Inferior parietal cortex (tissue), 1 donor: ENCODE data around the gene DYNLT2B.
A peak's percentile ranks its signal among the peaks of the same experiment; 100 is the strongest.
"Not testable (repeated sequence)": the region's sequence is repeated elsewhere in the genome, so short reads cannot be mapped to it uniquely, and the experiment has no call there.

Experiments used
- DNase-seq: peaks from one replicate; pipeline ENCODE4 v3.0.0-alpha.2; 2016; ENCODE audit errors: extremely low spot score

Gene DYNLT2B

DNA sequence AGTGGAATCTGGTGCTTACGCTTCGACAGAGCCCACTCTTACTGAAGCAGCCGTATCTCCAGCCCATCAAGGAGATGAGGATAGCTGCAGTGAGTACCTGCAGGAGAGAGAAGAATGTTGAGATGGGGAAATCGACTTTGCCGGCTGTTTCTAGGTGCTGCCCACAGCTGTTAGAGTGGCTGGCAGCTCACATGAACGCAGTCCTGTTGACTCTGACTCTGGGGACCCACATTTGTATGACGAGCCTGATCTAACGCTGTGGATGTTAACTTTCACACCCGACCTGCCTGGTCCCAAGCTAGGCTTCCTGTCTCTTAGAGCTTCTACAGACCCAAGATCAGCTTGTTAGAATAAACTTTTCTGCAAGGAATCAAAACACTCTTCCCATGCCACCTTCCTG is 8.9 kb upstream of the DYNLT2B start:
- DNase-seq, result no peak

- DNase-seq, result no peak
These were observed 5.7 kb upstream of the DYNLT2B start for GRCh38 chr3:196323691-196324090.

GRCh38 chr3:196323016-196323415 is 5.0 kb upstream of the DYNLT2B start:
- no peak for DNase-seq

DNA sequence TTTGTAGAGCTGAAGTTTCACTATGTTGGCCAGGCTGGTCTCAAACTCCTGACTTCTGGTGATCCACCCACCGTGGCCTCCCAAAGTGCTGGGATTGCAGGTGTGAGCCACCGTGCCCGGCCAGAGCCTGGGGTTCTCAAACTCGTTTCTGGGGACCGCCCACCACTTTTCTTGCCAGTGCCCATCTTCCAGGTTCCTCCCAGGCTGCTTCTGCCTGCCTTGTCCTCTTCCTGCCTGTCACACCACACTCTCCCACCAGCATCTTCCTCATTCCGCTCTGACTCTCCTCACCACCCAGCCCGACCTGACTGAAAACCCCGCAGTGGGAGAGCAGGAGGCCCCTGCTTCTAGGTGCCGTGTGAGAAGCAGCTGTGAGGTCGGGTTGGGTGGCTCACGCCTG is 3.1 kb upstream of the DYNLT2B start:
- no peak for DNase-seq

DNA sequence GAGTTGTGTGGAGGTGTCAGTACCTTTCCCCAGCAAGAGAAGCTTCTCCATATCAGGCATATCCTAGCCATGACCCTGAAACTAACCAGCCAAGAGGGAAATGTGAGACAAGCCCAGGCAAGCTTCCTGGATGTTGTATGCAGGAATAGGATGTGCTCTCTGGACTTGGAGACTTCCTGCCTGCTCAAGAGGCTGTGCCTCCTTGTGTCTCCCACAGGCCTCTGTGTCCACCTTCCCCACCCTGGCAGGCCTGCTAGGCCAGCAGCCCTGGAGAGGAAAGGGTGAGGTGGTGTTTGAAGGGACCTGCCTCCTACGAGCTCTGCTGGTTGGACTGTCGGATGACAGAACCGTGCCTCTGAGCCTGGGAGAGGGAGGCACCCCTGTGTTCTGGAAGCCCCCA is 2.1 kb upstream of the DYNLT2B start:
- DNase-seq, result no peak

GRCh38 chr3:196316799-196317686 is 997 bp downstream of the DYNLT2B start:
- DNase-seq, result not testable (repeated sequence)

- no peak for DNase-seq
These were observed 2.2 kb downstream of the DYNLT2B start for GRCh38 chr3:196315821-196316220.

GRCh38 chr3:196314597-196314996 is 3.4 kb downstream of the DYNLT2B start:
- no peak for DNase-seq

GRCh38 chr3:196314086-196314485 is 4.0 kb downstream of the DYNLT2B start:
- DNase-seq, result not testable (repeated sequence)

DNA sequence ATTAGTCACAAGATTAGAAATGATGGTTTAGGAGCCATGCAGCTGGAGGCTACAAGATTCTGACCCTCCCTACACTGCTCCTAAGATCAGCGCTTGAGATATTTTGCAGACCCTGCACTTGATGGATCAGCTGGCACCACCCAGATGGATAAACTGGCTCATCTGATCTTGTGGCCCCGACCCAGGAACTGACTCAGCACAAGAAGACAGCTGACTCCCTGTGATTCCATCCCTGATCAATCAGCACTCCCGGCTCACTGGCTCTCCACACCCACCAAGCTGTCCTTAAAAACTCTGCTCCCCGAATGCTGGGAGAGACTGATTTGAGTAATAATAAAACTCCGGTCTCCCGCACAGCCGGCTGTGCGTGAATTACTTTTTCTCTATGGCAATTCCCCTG is 15.1 kb downstream of the DYNLT2B start:
- not testable (repeated sequence) for DNase-seq

- DNase-seq, result not testable (repeated sequence)
These were observed 15.5 kb downstream of the DYNLT2B start for GRCh38 chr3:196302551-196302950.

- DNase-seq, result no peak
These were observed 19.5 kb downstream of the DYNLT2B start for GRCh38 chr3:196298521-196298920.

DNA sequence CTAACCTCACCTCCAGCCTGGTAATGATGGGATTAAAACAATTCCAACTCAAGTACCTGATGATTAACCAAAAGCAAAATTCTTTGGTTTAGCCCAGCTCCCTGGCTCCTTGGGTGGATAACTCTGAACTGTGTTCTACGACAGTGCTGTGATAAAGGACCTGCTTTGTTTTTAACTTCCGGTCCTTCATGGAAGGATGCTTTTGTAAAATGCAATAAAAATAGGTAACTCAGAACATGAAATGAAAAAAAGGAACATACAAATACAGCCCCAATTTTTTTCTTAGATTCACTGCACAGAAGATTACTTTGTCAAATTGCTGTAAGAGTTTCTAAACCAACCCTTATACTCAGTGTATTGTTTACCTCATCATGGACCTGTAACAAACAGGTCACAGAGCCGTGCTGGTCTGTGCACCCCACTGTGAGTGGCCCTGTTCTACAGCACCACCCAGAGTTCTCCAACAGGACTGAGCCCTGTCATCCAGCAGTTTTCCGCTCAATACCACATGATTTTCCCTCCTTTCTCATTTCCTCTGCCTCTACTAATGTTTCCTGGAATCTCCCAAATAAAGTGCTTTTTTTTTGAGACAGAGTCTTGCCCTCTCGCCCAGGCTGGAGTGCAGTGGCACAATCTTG is 25.6 kb downstream of the DYNLT2B start:
- DNase-seq, result no peak

GRCh38 chr3:196288141-196288460 is 29.9 kb downstream of the DYNLT2B start:
- no peak for DNase-seq

DNA sequence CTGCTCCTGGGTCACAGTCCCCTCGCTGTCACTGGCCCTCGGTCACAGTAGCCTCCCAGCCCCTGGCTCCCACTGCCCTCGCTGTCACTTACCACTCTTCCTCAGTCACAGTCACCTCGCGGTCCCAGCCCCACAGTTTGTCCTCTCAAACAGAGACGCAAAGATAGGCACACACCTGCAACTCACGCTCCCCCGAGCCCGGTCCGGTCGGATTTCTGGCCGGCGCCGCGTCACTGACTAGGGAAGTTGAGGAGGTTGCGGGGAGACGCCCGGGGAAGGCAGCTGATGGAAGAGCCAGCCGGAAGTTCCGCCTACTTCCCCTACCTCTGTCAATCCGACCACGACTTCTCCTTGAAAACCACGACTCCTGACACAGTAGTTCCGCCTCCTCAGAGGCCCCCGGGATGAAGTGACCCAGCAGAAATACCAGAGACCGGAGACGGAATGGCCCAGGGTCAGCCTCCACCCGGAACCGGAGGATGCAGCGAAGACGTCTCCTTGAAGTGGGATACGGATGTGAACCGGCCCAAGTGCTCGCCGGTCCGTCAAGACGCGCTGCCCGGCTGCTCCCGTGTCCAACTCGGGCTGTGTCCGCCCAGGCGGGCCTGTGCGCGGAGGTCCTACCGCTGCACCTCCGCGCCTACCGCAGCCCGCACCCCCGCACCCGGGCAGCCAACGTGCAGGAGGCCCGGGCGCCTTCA is 30.4 kb downstream of the DYNLT2B start, which contains the start of gene PCYT1A:
Gene PCYT1A (minus strand): TSS at position 287 of the 701 bp plus-strand sequence. CDS start 17,195 bp downstream, outside the sequence.
- peak; percentile 92 for DNase-seq

DNA sequence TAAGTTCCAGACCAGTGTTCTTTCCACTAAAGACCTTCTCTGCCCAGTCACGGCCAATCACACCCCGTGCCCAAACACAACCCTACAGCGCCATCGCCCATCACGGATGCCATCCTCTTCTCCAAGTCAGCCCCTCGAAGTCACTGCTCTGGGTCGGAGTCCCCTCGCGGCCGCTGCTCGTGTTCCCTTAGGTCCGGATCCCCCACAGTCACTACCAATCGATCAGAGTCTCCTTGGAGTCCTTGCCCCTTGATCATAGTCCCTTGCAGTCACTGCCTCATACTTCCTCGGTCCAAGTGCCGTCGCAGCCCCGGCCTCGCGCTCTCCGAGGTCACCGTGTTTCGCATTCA is 31.0 kb downstream of the DYNLT2B start:
- DNase-seq, result no peak

GRCh38 chr3:196284396-196284795 is 33.6 kb downstream of the DYNLT2B start:
- DNase-seq, result no peak

- DNase-seq, result no peak
These were observed 36.1 kb downstream of the DYNLT2B start for GRCh38 chr3:196281962-196282361.

DNA sequence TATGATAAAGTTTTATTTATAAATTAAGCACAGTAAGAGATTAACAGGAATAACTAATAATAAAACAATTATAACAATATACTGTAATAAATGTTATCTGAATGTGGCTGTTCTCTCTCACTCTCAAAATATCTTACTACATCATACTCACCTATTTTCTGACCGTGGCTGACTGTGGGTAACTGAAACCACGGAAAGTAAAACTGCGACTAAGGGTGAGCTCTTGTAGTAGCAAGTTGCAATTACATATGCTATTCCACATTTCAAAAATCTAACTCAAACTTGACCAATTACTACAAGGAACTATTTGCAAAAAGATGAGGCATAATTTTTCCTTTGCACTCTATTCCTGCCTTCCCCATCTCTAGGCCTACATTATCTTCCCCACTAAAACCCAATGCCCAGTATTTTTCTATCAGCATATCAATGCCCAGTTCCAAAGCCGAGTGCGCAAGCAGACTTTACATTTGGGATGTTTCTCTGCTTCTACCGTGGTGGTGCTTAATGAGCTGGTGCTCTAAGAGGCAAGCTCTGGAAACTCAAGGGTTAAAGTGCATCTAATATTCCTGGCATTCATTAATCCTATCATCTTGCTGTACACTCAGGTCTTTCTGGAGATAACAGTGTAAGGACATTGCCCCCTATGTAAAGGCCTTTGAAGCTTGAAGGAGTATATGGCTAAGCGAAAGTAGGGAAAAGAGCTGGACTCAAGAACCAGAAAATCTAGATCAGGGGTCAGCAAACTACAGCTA is 37.2 kb downstream of the DYNLT2B start:
- DNase-seq, result no peak

DNA sequence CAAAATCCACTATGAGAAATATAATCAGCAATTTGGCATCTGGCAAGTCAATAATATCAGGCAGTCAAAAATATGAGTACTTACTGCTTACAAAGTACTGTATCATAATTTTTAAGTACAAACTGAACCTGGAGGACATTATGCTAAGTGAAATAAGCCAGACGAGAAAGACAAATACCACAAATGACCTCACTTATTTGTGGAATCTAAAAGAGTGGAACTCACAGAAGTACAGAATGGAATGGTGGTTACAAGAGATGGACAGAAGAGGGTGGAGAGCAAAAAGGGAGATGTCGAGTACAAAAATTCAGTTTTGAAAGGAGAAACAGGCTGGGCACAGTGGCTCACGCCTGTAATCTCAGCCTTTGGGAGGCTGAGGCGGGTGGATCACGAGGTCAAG is 42.9 kb downstream of the DYNLT2B start:
- DNase-seq, result no peak

GRCh38 chr3:196274585-196274984 is 43.5 kb downstream of the DYNLT2B start:
- no peak for DNase-seq

GRCh38 chr3:196273655-196274054 is 44.4 kb downstream of the DYNLT2B start:
- no peak for DNase-seq
